GM23248 (cell line): ENCODE measurements around the gene TMEM259. TPM values are rescaled to one million over a fixed set of nuclear protein-coding genes. Genes with fewer than 3 reads are reported as not detected.

Source experiments
- DNase-seq: peaks from one replicate; pipeline ENCODE4 v3.0.0-alpha.2; 2015
- H2AFZ ChIP-seq: fragments of 200-600 bp; sonication (generic); 2 replicates; pipeline ENCODE4 v1.6.1; 2016; ENCODE audit warnings: antibody characterized with exemption
- H3F3A ChIP-seq: fragments of 200-600 bp; sonication (generic); 2 replicates; pipeline ENCODE4 v1.6.1; 2016; ENCODE audit warnings: mild to moderate bottlenecking, antibody characterized with exemption, mixed run types; ENCODE audit not compliant: insufficient read depth
- H3K27ac ChIP-seq: fragments of 200-600 bp; sonication (generic); 2 replicates; pipeline ENCODE4 v1.5.1; 2016; ENCODE audit warnings: mild to moderate bottlenecking
- H3K27me3 ChIP-seq: fragments of 200-600 bp; sonication (generic); replicated peaks from 2 replicates; pipeline ENCODE4 v1.6.1; 2016; ENCODE audit warnings: mild to moderate bottlenecking; ENCODE audit not compliant: insufficient read depth
- H3K36me3 ChIP-seq: fragments of 200-600 bp; sonication (generic); 2 replicates; pipeline ENCODE4 v1.6.1; 2016; ENCODE audit warnings: low read depth, mild to moderate bottlenecking
- H3K4me1 ChIP-seq: fragments of 200-600 bp; sonication (generic); 2 replicates; pipeline ENCODE4 v1.6.1; 2016; ENCODE audit warnings: mild to moderate bottlenecking; ENCODE audit not compliant: insufficient read depth
- H3K4me2 ChIP-seq: fragments of 200-600 bp; sonication (generic); one replicate; pipeline ENCODE4 v1.6.1; 2016; ENCODE audit warnings: mild to moderate bottlenecking; ENCODE audit not compliant: unreplicated experiment
- H3K4me3 ChIP-seq: fragments of 200-600 bp; sonication (generic); 2 replicates; pipeline ENCODE4 v1.5.1; 2016; ENCODE audit warnings: mild to moderate bottlenecking
- H3K79me2 ChIP-seq: fragments of 200-600 bp; sonication (generic); 2 replicates; pipeline ENCODE4 v1.6.1; 2016; ENCODE audit warnings: mild to moderate bottlenecking; ENCODE audit not compliant: insufficient read depth
- H3K9ac ChIP-seq: fragments of 200-600 bp; sonication (generic); 2 replicates; pipeline ENCODE4 v1.6.1; 2016; ENCODE audit warnings: mild to moderate bottlenecking
- H3K9me2 ChIP-seq: fragments of 200-600 bp; sonication (generic); 2 replicates; pipeline ENCODE4 v1.6.1; 2016; ENCODE audit warnings: mixed run types, mild to moderate bottlenecking, moderate library complexity; ENCODE audit not compliant: insufficient read depth
- H3K9me3 ChIP-seq: fragments of 200-600 bp; sonication (generic); one replicate; pipeline ENCODE4 v1.6.1; 2017; ENCODE audit warnings: low read depth
- H4K20me1 ChIP-seq: fragments of 200-600 bp; sonication (generic); 2 replicates; pipeline ENCODE4 v1.6.0; 2016; ENCODE audit not compliant: insufficient read depth
- EZH2 ChIP-seq: fragments of 200-600 bp; sonication (generic); IDR thresholded peaks from 2 replicates; pipeline ENCODE4 v1.6.1; 2018; ENCODE audit warnings: antibody characterized with exemption, mild to moderate bottlenecking; ENCODE audit not compliant: insufficient read depth, poor library complexity, severe bottlenecking
- EZH2phosphoT487 ChIP-seq: fragments of 200-600 bp; sonication (generic); IDR thresholded peaks from 2 replicates; pipeline ENCODE4 v1.6.1; 2018; ENCODE audit warnings: antibody characterized with exemption, moderate library complexity, mild to moderate bottlenecking, low read depth; ENCODE audit not compliant: insufficient read depth
- WGBS, 2 experiments: methylation state at CpG; one replicate each; pipeline ENCODE4 v1.1.6; 2015 to 2017; ENCODE audit warnings: low lambda C conversion rate in 2 of 2, low coverage in 1 of 2; ENCODE audit errors: missing lambda C conversion rate in 2 of 2; 5-methylcytosine and 5-hydroxymethylcytosine counted together
- in situ Hi-C: fragments of 300-500 bp; cut with MboI; formaldehyde crosslinking; loops from 2 replicates; pipeline ENCODE4 v1.15.0; 2020
- polyA plus RNA-seq: library from polyadenylated mRNA; unstranded; fragments of >200 nt; fragmentation: Nextera tagmentation; extraction: Ambion mirVana; gene quantifications from 2 replicates; pipeline ENCODE4 v1.2.1, GENCODE V29; 2016
- total RNA-seq: library from RNA; depleted of rRNA; stranded (reverse); fragments of >200 nt; shearing (Covaris generic); gene quantifications from 2 replicates; pipeline ENCODE4 v1.2.3, GENCODE V29; 2014

TMEM259 gene
- total and polyA plus RNA-seq, 2 experiments from 2014 or later, result 79.7 to 132 TPM

DNA sequence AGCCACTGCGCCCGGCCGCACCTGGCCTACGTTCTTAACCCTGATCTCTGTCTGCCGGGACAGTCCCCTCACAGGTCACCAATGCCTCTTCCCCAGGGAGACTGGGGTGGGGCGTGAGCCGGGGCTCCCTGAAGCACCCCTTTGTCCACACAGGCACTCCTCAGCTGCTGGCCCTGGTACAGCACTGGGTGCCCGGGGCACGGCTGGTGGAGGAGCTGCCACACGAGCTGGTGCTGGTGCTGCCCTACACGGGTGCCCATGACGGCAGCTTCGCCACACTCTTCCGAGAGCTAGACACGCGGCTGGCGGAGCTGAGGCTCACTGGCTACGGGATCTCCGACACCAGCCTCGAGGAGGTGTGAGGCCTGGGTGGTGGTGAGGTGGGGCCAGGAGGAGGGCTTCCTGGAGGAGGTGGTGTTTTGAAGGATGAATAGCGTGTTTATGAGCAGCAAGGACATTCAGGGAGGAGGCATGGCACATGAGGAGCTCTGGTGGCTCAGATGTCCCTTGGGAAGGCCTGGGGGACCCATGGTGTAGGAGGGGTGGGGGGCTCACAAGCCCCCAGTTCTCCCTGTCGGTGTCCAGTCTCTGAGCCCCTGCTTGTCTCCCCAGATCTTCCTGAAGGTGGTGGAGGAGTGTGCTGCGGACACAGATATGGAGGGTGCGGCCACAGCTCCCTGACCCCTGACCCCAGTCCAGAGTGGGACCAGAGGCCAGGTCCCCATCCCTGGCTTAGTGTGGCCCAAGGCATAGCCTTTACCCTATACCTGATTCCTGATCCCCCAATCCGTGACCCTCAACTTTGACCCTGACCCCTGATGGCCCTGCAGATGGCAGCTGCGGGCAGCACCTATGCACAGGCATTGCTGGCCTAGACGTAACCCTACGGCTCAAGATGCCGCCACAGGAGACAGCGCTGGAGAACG lies 32.5 kb upstream of the TMEM259 start:
- Histone ChIP-seq H3K9ac (no peak overlapping the region), H4K20me1 (no peaks in the 10 kb centered on the region), H3K36me3 (no peaks in the 10 kb centered on the region), H3K4me2 (no peak overlapping the region), H3K4me3 (no peak overlapping the region), H3K27me3 (no peaks in the 10 kb centered on the region), H3K9me2 (no peaks in the 10 kb centered on the region), H3K9me3 (no peaks in the 10 kb centered on the region), H3K79me2 (no peaks in the 10 kb centered on the region), H3K27ac (no peak overlapping the region), H2AFZ (no peak overlapping the region), H3F3A (no peaks in the 10 kb centered on the region), H3K4me1 (no peaks in the 10 kb centered on the region)
- TF ChIP-seq EZH2phosphoT487 (no peak), EZH2 (no peak)
- DNase-seq, result no peak
- in situ Hi-C loops, result no loop called here
- whole genome bisulfite sequencing, 2 experiments, result 86 to 87% methylated on average over 31 of the region's 31 CpGs

- Histone ChIP-seq H3K36me3 (no peaks in the 10 kb centered on the region), H3K4me2 (no peak overlapping the region), H3K4me3 (no peak overlapping the region), H4K20me1 (no peaks in the 10 kb centered on the region), H2AFZ (no peak overlapping the region), H3K27me3 (no peaks in the 10 kb centered on the region), H3K9me3 (no peaks in the 10 kb centered on the region), H3K79me2 (no peaks in the 10 kb centered on the region), H3K9ac (no peak overlapping the region), H3K4me1 (no peaks in the 10 kb centered on the region), H3K27ac (no peak overlapping the region), H3F3A (no peaks in the 10 kb centered on the region), H3K9me2 (no peaks in the 10 kb centered on the region)
- in situ Hi-C loops, result no loop called here
- WGBS, 2 experiments, result 36 to 48% methylated on average over 2 to 5 of the region's 5 CpGs
- TF ChIP-seq EZH2phosphoT487 (no peak), EZH2 (no peak)
- DNase-seq, result no peak
Observed at GRCh38 chr19:1052349-1052975, 31.5 kb upstream of the TMEM259 start.

- WGBS, 2 experiments, result 76 to 79% methylated on average over 17 of the region's 17 CpGs
- Histone ChIP-seq H3K9me3 (no peaks in the 10 kb centered on the region), H3K4me3 (no peak overlapping the region), H3K4me2 (no peak overlapping the region), H3K27me3 (no peaks in the 10 kb centered on the region), H4K20me1 (no peaks in the 10 kb centered on the region), H3K9me2 (no peaks in the 10 kb centered on the region), H3F3A (no peaks in the 10 kb centered on the region), H3K4me1 (no peaks in the 10 kb centered on the region), H3K79me2 (no peaks in the 10 kb centered on the region), H3K27ac (no peak overlapping the region), H2AFZ (no peak overlapping the region), H3K9ac (no peak overlapping the region), H3K36me3 (no peaks in the 10 kb centered on the region)
- no peak for DNase-seq
- in situ Hi-C loops, result no loop called here
- TF ChIP-seq EZH2phosphoT487 (no peak), EZH2 (no peak)
Observed at GRCh38 chr19:1051791-1052190, 30.9 kb upstream of the TMEM259 start.

DNA sequence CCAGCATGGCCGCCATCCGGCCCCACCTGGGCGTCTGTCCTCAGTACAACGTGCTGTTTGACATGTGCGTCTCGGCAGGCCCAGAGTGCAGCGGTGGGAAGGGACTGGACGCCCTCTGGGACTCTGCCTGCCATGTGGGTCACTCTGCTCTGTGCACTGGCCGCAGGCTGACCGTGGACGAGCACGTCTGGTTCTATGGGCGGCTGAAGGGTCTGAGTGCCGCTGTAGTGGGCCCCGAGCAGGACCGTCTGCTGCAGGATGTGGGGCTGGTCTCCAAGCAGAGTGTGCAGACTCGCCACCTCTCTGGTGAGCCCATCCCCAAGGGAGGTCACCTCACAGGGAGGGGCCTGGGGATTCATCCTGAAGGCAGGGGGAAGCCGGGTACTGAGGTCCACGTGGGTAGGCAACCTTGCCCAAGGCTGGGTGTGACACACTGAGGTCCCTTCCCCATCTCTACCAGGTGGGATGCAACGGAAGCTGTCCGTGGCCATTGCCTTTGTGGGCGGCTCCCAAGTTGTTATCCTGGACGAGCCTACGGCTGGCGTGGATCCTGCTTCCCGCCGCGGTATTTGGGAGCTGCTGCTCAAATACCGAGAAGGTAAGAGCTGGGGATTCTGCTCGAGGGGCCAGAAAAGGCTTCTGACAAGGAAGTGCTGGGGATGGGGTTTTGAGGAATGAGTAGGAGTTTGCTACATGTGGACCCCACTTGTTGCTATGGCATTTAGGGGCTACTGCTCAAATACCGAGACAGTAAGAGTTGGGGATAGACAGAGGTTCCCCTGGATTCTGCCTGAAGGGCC lies 30.3 kb upstream of the TMEM259 start:
- Histone ChIP-seq H3K4me1 (no peaks in the 10 kb centered on the region), H3K79me2 (no peaks in the 10 kb centered on the region), H3K27ac (no peak overlapping the region), H3K36me3 (no peaks in the 10 kb centered on the region), H3K4me3 (no peak overlapping the region), H3K4me2 (no peak overlapping the region), H3F3A (no peaks in the 10 kb centered on the region), H3K27me3 (no peaks in the 10 kb centered on the region), H3K9me3 (no peaks in the 10 kb centered on the region), H4K20me1 (no peaks in the 10 kb centered on the region), H3K9me2 (no peaks in the 10 kb centered on the region), H3K9ac (no peak overlapping the region), H2AFZ (no peak overlapping the region)
- TF ChIP-seq EZH2, result no peak
- TF ChIP-seq EZH2phosphoT487, result no peak
- 76 to 77% methylated on average over 30 to 31 of the region's 31 CpGs for WGBS, 2 experiments
- no peak for DNase-seq
- in situ Hi-C loops, result no loop called here
